Measurements from ENCODE around the gene ADPRHL1.

DNA sequence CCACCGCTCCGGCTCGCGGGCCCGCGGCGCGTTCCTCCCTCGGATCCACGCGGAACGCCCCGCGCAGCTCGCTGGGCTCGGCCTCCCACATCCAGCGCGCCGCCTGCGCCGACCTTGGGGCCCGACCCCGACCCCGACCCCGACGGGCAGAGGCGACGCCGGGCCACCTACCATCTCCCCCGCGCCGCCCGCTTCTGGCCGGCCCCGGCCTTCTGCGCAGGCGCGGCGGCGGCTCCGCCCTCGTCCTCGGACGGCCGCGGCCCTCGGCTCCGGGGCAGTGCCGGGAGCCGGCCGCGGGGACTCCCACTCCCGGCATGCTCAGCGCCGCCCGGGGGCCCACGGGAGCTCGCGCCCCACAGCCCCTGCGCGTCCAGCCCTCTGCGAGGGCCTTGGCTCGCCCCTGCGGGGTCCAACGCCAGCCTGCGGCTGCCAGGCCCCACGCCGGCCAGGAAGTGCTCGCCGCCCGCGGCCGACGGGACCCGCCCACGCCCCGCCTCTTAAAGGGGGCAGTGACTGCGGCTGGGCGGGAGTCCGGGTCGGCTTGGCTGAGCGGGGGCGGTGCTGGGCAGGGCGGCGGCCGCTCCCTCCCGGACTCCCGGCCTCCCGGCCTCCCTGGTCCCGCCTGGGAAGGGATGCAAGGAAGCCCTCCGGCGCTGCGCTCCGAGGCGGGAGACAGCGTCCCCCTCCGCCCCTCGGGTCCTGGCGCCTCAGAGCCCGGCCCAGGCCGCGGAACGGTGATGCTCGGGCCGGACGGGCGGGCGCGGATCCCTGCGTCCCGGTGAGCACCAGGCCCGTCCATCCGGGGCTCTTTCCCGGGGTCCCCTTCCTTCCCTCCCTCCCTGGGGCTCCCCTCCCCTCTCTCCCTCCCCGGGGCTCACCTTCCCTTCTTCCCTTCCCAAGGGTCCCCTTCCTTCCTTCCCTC, 37.5 kb upstream of the ADPRHL1 start, which contains the start of gene DCUN1D2:
- TF ChIP-seq, protein P1, sequence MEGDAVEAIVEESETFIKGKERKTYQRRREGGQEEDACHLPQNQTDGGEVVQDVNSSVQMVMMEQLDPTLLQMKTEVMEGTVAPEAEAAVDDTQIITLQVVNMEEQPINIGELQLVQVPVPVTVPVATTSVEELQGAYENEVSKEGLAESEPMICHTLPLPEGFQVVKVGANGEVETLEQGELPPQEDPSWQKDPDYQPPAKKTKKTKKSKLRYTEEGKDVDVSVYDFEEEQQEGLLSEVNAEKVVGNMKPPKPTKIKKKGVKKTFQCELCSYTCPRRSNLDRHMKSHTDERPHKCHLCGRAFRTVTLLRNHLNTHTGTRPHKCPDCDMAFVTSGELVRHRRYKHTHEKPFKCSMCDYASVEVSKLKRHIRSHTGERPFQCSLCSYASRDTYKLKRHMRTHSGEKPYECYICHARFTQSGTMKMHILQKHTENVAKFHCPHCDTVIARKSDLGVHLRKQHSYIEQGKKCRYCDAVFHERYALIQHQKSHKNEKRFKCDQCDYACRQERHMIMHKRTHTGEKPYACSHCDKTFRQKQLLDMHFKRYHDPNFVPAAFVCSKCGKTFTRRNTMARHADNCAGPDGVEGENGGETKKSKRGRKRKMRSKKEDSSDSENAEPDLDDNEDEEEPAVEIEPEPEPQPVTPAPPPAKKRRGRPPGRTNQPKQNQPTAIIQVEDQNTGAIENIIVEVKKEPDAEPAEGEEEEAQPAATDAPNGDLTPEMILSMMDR (IDR thresholded peaks at IDR 0.05): no peak
- TF ChIP-seq EP300 (IDR thresholded peaks at IDR 0.05): no peak
- TF ChIP-seq POLR2A (IDR thresholded peaks at IDR 0.05): peak; percentile 64 to 75
- peak; percentile 67 to 89 (median 83) for TF ChIP-seq POLR2AphosphoS5 (IDR thresholded peaks at IDR 0.05)

All from sigmoid colon (tissue), 4 donors.